Esophagus muscularis mucosa (tissue), 4 donors: ENCODE measurements around the gene EVA1C. TPM values are rescaled to one million over a fixed set of nuclear protein-coding genes. Genes with fewer than 3 reads are reported as not detected.

Experiments used
- DNase-seq: peaks from one replicate; pipeline ENCODE4 v3.0.0-alpha.2; 2017; ENCODE audit errors: extremely low spot score
- H3K27ac ChIP-seq, 4 donors: fragments of 200-600 bp; sonication (generic); replicated peaks in 1 of 4; 1 replicate in 3 of 4; 2 replicates in 1 of 4; pipeline ENCODE4 v1.5.1; 2016 to 2019; ENCODE audit warnings: mild to moderate bottlenecking in 1 of 4
- H3K27me3 ChIP-seq, 4 donors: fragments of 200-600 bp; sonication (generic); one replicate each; pipeline versions ENCODE4 v1.5.1 to v1.6.0; 2016 to 2019
- H3K36me3 ChIP-seq, 4 donors: fragments of 200-600 bp; sonication (generic); one replicate each; pipeline ENCODE4 v1.5.1; 2016 to 2019
- H3K4me1 ChIP-seq, 4 donors: fragments of 200-600 bp; sonication (generic); one replicate each; pipeline ENCODE4 v1.5.1; 2016 to 2019
- H3K4me3 ChIP-seq, 4 donors: fragments of 200-600 bp; sonication (generic); 1 replicate in 2 of 4; 2 replicates in 2 of 4; pipeline ENCODE4 v1.5.1; 2016 to 2019; ENCODE audit warnings: mild to moderate bottlenecking in 4 of 4, moderate library complexity in 1 of 4
- H3K9me3 ChIP-seq, 4 donors: fragments of 200-600 bp; sonication (generic); 1 replicate in 3 of 4; 2 replicates in 1 of 4; pipeline ENCODE4 v1.5.1; 2016 to 2019
- CTCF ChIP-seq, 3 experiments: fragments of 200-600 bp in 2 of 3; fragments of 450-650 bp in 1 of 3; sonication (generic) in 2 of 3; IDR thresholded peaks; one replicate each; pipeline ENCODE4 v1.5.1; 2017 to 2019; ENCODE audit warnings: antibody characterized with exemption in 3 of 3, mild to moderate bottlenecking in 2 of 3, moderate library complexity in 1 of 3
- EP300 ChIP-seq: sonication (generic); formaldehyde crosslinking; IDR thresholded peaks from one replicate; pipeline ENCODE4 v1.6.1; 2017; ENCODE audit warnings: antibody characterized with exemption
- POLR2A ChIP-seq: fragments of 450-650 bp; IDR thresholded peaks from one replicate; pipeline ENCODE4 v1.6.1; 2017; ENCODE audit warnings: antibody characterized with exemption, moderate library complexity, mild to moderate bottlenecking, low read depth
- POLR2AphosphoS5 ChIP-seq, 2 donors: sonication (generic); formaldehyde crosslinking; IDR thresholded peaks; one replicate each; pipeline ENCODE4 v1.6.1; 2017; ENCODE audit warnings: antibody characterized with exemption in 2 of 2
- WGBS: methylation state at CpG from one replicate; pipeline ENCODE4 v1.1.5; 2018; 5-methylcytosine and 5-hydroxymethylcytosine counted together
- intact Hi-C: fragments of 100-400 bp; cut with DNase I; formaldehyde crosslinking; loops from one replicate; pipeline ENCODE4 v1.15.1; 2023
- total RNA-seq, 4 donors: library from RNA; depleted of rRNA; stranded (reverse); fragments of >200 nt; gene quantifications; one replicate each; pipeline versions ENCODE4 v1.1.0 to v1.2.1, GENCODE V29; 2016

EVA1C gene
- total RNA-seq, 4 donors from 2014 or later = 49.8 to 86.6 (median 64.6) TPM

GRCh38 chr21:32470206-32470605 is 57.7 kb downstream of the EVA1C start:
- intact Hi-C loops = no loop called here
- no peaks in the 10 kb centered on the region for H3K27me3 ChIP-seq
- peaks cover 38 to 88% (median 70%) of the 10 kb centered on the region in 4 donors for H3K36me3 ChIP-seq
- no peaks in the 10 kb centered on the region for H3K9me3 ChIP-seq
- H3K4me3 ChIP-seq = no peak overlapping the region
- H3K4me1 ChIP-seq = peaks cover 5 to 10% (median 10%) of the 10 kb centered on the region in 4 donors
- 90% methylated on average over 9 of the region's 9 CpGs for WGBS
- H3K27ac ChIP-seq = no peak overlapping the region
- TF ChIP-seq POLR2A (no peak), POLR2AphosphoS5 (IDR thresholded peaks at IDR 0.05) (no peak), CTCF (IDR thresholded peaks at IDR 0.05) (no peak), EP300 (no peak)
- DNase-seq = no peak

- no peak for DNase-seq
- peaks cover 5 to 23% (median 19%) of the 10 kb centered on the region in 4 donors for H3K4me1 ChIP-seq
- no peaks in the 10 kb centered on the region for H3K27me3 ChIP-seq
- intact Hi-C loops = no loop called here
- H3K9me3 ChIP-seq = no peaks in the 10 kb centered on the region
- no peak overlapping the region for H3K27ac ChIP-seq
- WGBS = 92% methylated on average over 17 of the region's 17 CpGs
- peaks cover 35 to 79% (median 68%) of the 10 kb centered on the region in 4 donors for H3K36me3 ChIP-seq
- no peak for TF ChIP-seq POLR2A
- TF ChIP-seq EP300 = no peak
- TF ChIP-seq POLR2AphosphoS5 (IDR thresholded peaks at IDR 0.05) = no peak
- TF ChIP-seq CTCF (IDR thresholded peaks at IDR 0.05) = no peak
- no peak overlapping the region for H3K4me3 ChIP-seq
Measured at GRCh38 chr21:32472890-32473765, 60.6 kb downstream of the EVA1C start.

GRCh38 chr21:32474179-32475059 is 61.9 kb downstream of the EVA1C start:
- peak overlapping the region; percentile 34 to 54 (median 48) for H3K27ac ChIP-seq
- peaks cover 22 to 78% (median 60%) of the 10 kb centered on the region in 4 donors for H3K36me3 ChIP-seq
- H3K27me3 ChIP-seq = no peaks in the 10 kb centered on the region
- H3K4me3 ChIP-seq = no peak overlapping the region
- TF ChIP-seq POLR2AphosphoS5 (IDR thresholded peaks at IDR 0.05) (no peak), EP300 (no peak), POLR2A (no peak), CTCF (IDR thresholded peaks at IDR 0.05) (no peak)
- intact Hi-C loops = no loop called here
- peaks cover 5 to 31% (median 26%) of the 10 kb centered on the region in 4 donors for H3K4me1 ChIP-seq
- no peaks in the 10 kb centered on the region for H3K9me3 ChIP-seq
- WGBS = 92% methylated on average over 15 of the region's 15 CpGs
- DNase-seq = no peak

- Histone ChIP-seq H3K4me3 (no peak overlapping the region), H3K36me3 (peaks cover 13 to 73% (median 51%) of the 10 kb centered on the region in 4 donors), H3K27me3 (no peaks in the 10 kb centered on the region), H3K9me3 (no peaks in the 10 kb centered on the region), H3K4me1 (peaks cover 5 to 31% (median 26%) of the 10 kb centered on the region in 4 donors), H3K27ac (peak overlapping the region in 3 of 4 donors; percentile 34 to 54 (median 43))
- no peak for DNase-seq
- intact Hi-C loops = no loop called here
- no peak for TF ChIP-seq POLR2A
- no peak for TF ChIP-seq POLR2AphosphoS5 (IDR thresholded peaks at IDR 0.05)
- no peak for TF ChIP-seq CTCF (IDR thresholded peaks at IDR 0.05)
- no peak for TF ChIP-seq EP300
- WGBS = 41% methylated on average over 9 of the region's 9 CpGs
Measured at GRCh38 chr21:32475162-32475812, 62.8 kb downstream of the EVA1C start.
